ENCODE data around the gene MRPL21. TPM values are rescaled to one million over a fixed set of nuclear protein-coding genes. Genes with fewer than 3 reads are reported as not detected.
"Not testable (repeated sequence)": the region's sequence is repeated elsewhere in the genome, so short reads cannot be mapped to it uniquely, and the experiment has no call there.

Gene MRPL21
- polyA plus RNA-seq, 1 donor: 71.8 TPM

- Histone ChIP-seq H3K27ac (ENCODE audit: low read length) (no peak overlapping the region), H3K36me3 (ENCODE audit: control insufficient read depth, insufficient read depth, low read length) (peaks cover 64% of the 10 kb centered on the region), H3K27me3 (ENCODE audit: control insufficient read depth, insufficient read depth, low read length) (no peaks in the 10 kb centered on the region), H3K4me3 (ENCODE audit: low read length) (no peak overlapping the region), H3K9me3 (ENCODE audit: control insufficient read depth, low read depth, low read length) (no peaks in the 10 kb centered on the region), H3K4me1 (ENCODE audit: control insufficient read depth, insufficient read depth, low read length) (peaks cover 3% of the 10 kb centered on the region)
- WGBS (ENCODE audit: insufficient coverage, low lambda C conversion rate): no CpG with 5 or more reads among the region's 5 CpGs
- DNase-seq: no peak
These were observed 10.3 kb downstream of the MRPL21 start for GRCh38 chr11:68893282-68893681.

- H3K4me1 ChIP-seq (ENCODE audit: control insufficient read depth, insufficient read depth, low read length): peaks cover 3% of the 10 kb centered on the region
- peaks cover 57% of the 10 kb centered on the region for H3K36me3 ChIP-seq (ENCODE audit: control insufficient read depth, insufficient read depth, low read length)
- DNase-seq: no peak
- H3K27ac ChIP-seq (ENCODE audit: low read length): no peak overlapping the region
- no CpG with 5 or more reads among the region's 20 CpGs for WGBS (ENCODE audit: insufficient coverage, low lambda C conversion rate)
- no peak overlapping the region for H3K4me3 ChIP-seq (ENCODE audit: low read length)
- no peaks in the 10 kb centered on the region for H3K27me3 ChIP-seq (ENCODE audit: control insufficient read depth, insufficient read depth, low read length)
- no peaks in the 10 kb centered on the region for H3K9me3 ChIP-seq (ENCODE audit: control insufficient read depth, low read depth, low read length)
These were observed 11.1 kb downstream of the MRPL21 start for GRCh38 chr11:68892576-68892975.

GRCh38 chr11:68891351-68891948 is 12.2 kb downstream of the MRPL21 start:
- DNase-seq: no peak
- H3K36me3 ChIP-seq (ENCODE audit: control insufficient read depth, insufficient read depth, low read length): peaks cover 46% of the 10 kb centered on the region
- H3K27ac ChIP-seq (ENCODE audit: low read length): no peak overlapping the region
- H3K9me3 ChIP-seq (ENCODE audit: control insufficient read depth, low read depth, low read length): no peaks in the 10 kb centered on the region
- no peak overlapping the region for H3K4me3 ChIP-seq (ENCODE audit: low read length)
- H3K27me3 ChIP-seq (ENCODE audit: control insufficient read depth, insufficient read depth, low read length): no peaks in the 10 kb centered on the region
- peaks cover 3% of the 10 kb centered on the region for H3K4me1 ChIP-seq (ENCODE audit: control insufficient read depth, insufficient read depth, low read length)
- no CpG with 5 or more reads among the region's 17 CpGs for WGBS (ENCODE audit: insufficient coverage, low lambda C conversion rate)

GRCh38 chr11:68890490-68891231 is 13.0 kb downstream of the MRPL21 start:
- peak overlapping the region; percentile 23 for H3K27ac ChIP-seq (ENCODE audit: low read length)
- H3K36me3 ChIP-seq (ENCODE audit: control insufficient read depth, insufficient read depth, low read length): peaks cover 39% of the 10 kb centered on the region

GRCh38 chr11:68889948-68890446 is 13.6 kb downstream of the MRPL21 start:
- peaks cover 36% of the 10 kb centered on the region for H3K36me3 ChIP-seq (ENCODE audit: control insufficient read depth, insufficient read depth, low read length)
- H3K9me3 ChIP-seq (ENCODE audit: control insufficient read depth, low read depth, low read length): no peaks in the 10 kb centered on the region

More at GRCh38 chr11:68890490-68891231, 13.0 kb downstream of the MRPL21 start:
- H3K9me3 ChIP-seq (ENCODE audit: control insufficient read depth, low read depth, low read length): no peaks in the 10 kb centered on the region
- no CpG with 5 or more reads among the region's 17 CpGs for WGBS (ENCODE audit: insufficient coverage, low lambda C conversion rate)
- H3K4me1 ChIP-seq (ENCODE audit: control insufficient read depth, insufficient read depth, low read length): peaks cover 3% of the 10 kb centered on the region
- H3K27me3 ChIP-seq (ENCODE audit: control insufficient read depth, insufficient read depth, low read length): no peaks in the 10 kb centered on the region
- DNase-seq: peak in 1 of 2 donors; percentile 30
- H3K4me3 ChIP-seq (ENCODE audit: low read length): no peak overlapping the region

GRCh38 chr11:68884827-68885226 is 18.8 kb downstream of the MRPL21 start:
- 60% methylated on average over 1 of the region's 15 CpGs for WGBS (ENCODE audit: insufficient coverage, low lambda C conversion rate)
- H3K4me3 ChIP-seq (ENCODE audit: low read length); DNase-seq: not testable (repeated sequence)

More at GRCh38 chr11:68889948-68890446, 13.6 kb downstream of the MRPL21 start:
- Histone ChIP-seq H3K4me3 (ENCODE audit: low read length) (no peak overlapping the region), H3K27ac (ENCODE audit: low read length) (no peak overlapping the region), H3K27me3 (ENCODE audit: control insufficient read depth, insufficient read depth, low read length) (no peaks in the 10 kb centered on the region), H3K4me1 (ENCODE audit: control insufficient read depth, insufficient read depth, low read length) (peaks cover 3% of the 10 kb centered on the region)
- DNase-seq: peak in 1 of 2 donors; percentile 27
- WGBS (ENCODE audit: insufficient coverage, low lambda C conversion rate): no CpG with 5 or more reads among the region's 18 CpGs

GRCh38 chr11:68882391-68882790 is 21.2 kb downstream of the MRPL21 start:
- H3K4me1 ChIP-seq (ENCODE audit: control insufficient read depth, insufficient read depth, low read length): peaks cover 5% of the 10 kb centered on the region
- H3K9me3 ChIP-seq (ENCODE audit: control insufficient read depth, low read depth, low read length): no peaks in the 10 kb centered on the region
- DNase-seq: no peak
- H3K27me3 ChIP-seq (ENCODE audit: control insufficient read depth, insufficient read depth, low read length): no peaks in the 10 kb centered on the region
- no peaks in the 10 kb centered on the region for H3K36me3 ChIP-seq (ENCODE audit: control insufficient read depth, insufficient read depth, low read length)
- WGBS (ENCODE audit: insufficient coverage, low lambda C conversion rate): no CpG with 5 or more reads among the region's 13 CpGs
- no peak overlapping the region for H3K4me3 ChIP-seq (ENCODE audit: low read length)
- no peak overlapping the region for H3K27ac ChIP-seq (ENCODE audit: low read length)

More at GRCh38 chr11:68884827-68885226, 18.8 kb downstream of the MRPL21 start:
- not testable (repeated sequence) for H3K27ac ChIP-seq (ENCODE audit: low read length); H3K9me3 ChIP-seq (ENCODE audit: control insufficient read depth, low read depth, low read length); H3K27me3 ChIP-seq (ENCODE audit: control insufficient read depth, insufficient read depth, low read length); H3K4me1 ChIP-seq (ENCODE audit: control insufficient read depth, insufficient read depth, low read length); H3K36me3 ChIP-seq (ENCODE audit: control insufficient read depth, insufficient read depth, low read length)

- no peaks in the 10 kb centered on the region for H3K27me3 ChIP-seq (ENCODE audit: control insufficient read depth, insufficient read depth, low read length)
- peaks cover 14% of the 10 kb centered on the region for H3K4me1 ChIP-seq (ENCODE audit: control insufficient read depth, insufficient read depth, low read length)
- H3K9me3 ChIP-seq (ENCODE audit: control insufficient read depth, low read depth, low read length): no peaks in the 10 kb centered on the region
- no peaks in the 10 kb centered on the region for H3K36me3 ChIP-seq (ENCODE audit: control insufficient read depth, insufficient read depth, low read length)
- WGBS (ENCODE audit: insufficient coverage, low lambda C conversion rate): no CpG with 5 or more reads among the region's 2 CpGs
- no peak overlapping the region for H3K4me3 ChIP-seq (ENCODE audit: low read length)
- H3K27ac ChIP-seq (ENCODE audit: low read length): no peak overlapping the region
- DNase-seq: no peak
These were observed 22.3 kb downstream of the MRPL21 start for GRCh38 chr11:68881320-68881719.

- no peak overlapping the region for H3K4me3 ChIP-seq (ENCODE audit: low read length)
- H3K27me3 ChIP-seq (ENCODE audit: control insufficient read depth, insufficient read depth, low read length): no peaks in the 10 kb centered on the region
- H3K4me1 ChIP-seq (ENCODE audit: control insufficient read depth, insufficient read depth, low read length): peaks cover 14% of the 10 kb centered on the region
- H3K27ac ChIP-seq (ENCODE audit: low read length): no peak overlapping the region
- DNase-seq: no peak
- WGBS (ENCODE audit: insufficient coverage, low lambda C conversion rate): no CpG with 5 or more reads among the region's 5 CpGs
- no peaks in the 10 kb centered on the region for H3K9me3 ChIP-seq (ENCODE audit: control insufficient read depth, low read depth, low read length)
- no peaks in the 10 kb centered on the region for H3K36me3 ChIP-seq (ENCODE audit: control insufficient read depth, insufficient read depth, low read length)
These were observed 22.8 kb downstream of the MRPL21 start for GRCh38 chr11:68880851-68881250.

- WGBS (ENCODE audit: insufficient coverage, low lambda C conversion rate): 50% methylated on average over 2 of the region's 7 CpGs
- Histone ChIP-seq H3K27me3 (ENCODE audit: control insufficient read depth, insufficient read depth, low read length) (no peaks in the 10 kb centered on the region), H3K4me3 (ENCODE audit: low read length) (no peak overlapping the region), H3K9me3 (ENCODE audit: control insufficient read depth, low read depth, low read length) (no peaks in the 10 kb centered on the region), H3K36me3 (ENCODE audit: control insufficient read depth, insufficient read depth, low read length) (no peaks in the 10 kb centered on the region), H3K4me1 (ENCODE audit: control insufficient read depth, insufficient read depth, low read length) (peaks cover 14% of the 10 kb centered on the region), H3K27ac (ENCODE audit: low read length) (peak overlapping the region; percentile 76)
- peak; percentile 83 for DNase-seq
These were observed 25.6 kb downstream of the MRPL21 start for GRCh38 chr11:68878022-68878421.

Data from large intestine (tissue), 3 donors.